IMR-90 (cell line): Measurements from ENCODE around the gene HLA-A. TPM values are rescaled to one million over a fixed set of nuclear protein-coding genes. Genes with fewer than 3 reads are reported as not detected.
"Not testable (repeated sequence)": the region's sequence is repeated elsewhere in the genome, so short reads cannot be mapped to it uniquely, and the experiment has no call there.

Source experiments
- ATAC-seq: fragments of 200-7000 bp; cut with Tn5 transposase; 2 replicates; pipeline ENCODE4 v1.9.1; 2020; ENCODE audit warnings: low read depth, mild to moderate bottlenecking, moderate library complexity
- BruUV-seq: library from RNA; stranded (reverse); fragments of 400-500 nt; replicated peaks from 2 replicates; lab custom pipeline; 2021; lab: Mats Ljungman, UMichigan
- CTCF ChIA-PET: fragments of 300-600 bp; formaldehyde crosslinking; extraction: SDS; loops from one replicate; lab custom pipeline; 2021; ENCODE audit warnings: antibody characterized with exemption; lab: Yijun Ruan, JAX
- POLR2A ChIA-PET: fragments of 300-600 bp; sonication (Branson Sonifier 250); formaldehyde crosslinking; loops from one replicate; lab custom pipeline; 2022; ENCODE audit warnings: antibody characterized with exemption; ENCODE audit not compliant: unreplicated experiment; lab: Charles Lee
- DNase-seq: peaks from one replicate; pipeline ENCODE4 v3.0.0; 2013
- H2AFZ ChIP-seq: replicated peaks from 2 replicates; pipeline ENCODE3; 2013; ENCODE audit warnings: low read length, mild to moderate bottlenecking; ENCODE audit not compliant: poor library complexity
- H2AK5ac ChIP-seq: 2 replicates; pipeline ENCODE4 v1.6.1; 2013; ENCODE audit warnings: low read depth, low read length, inconsistent platforms
- H2AK9ac ChIP-seq: replicated peaks from 2 replicates; pipeline ENCODE3; 2013; ENCODE audit warnings: mild to moderate bottlenecking, low read depth, low read length, moderate library complexity; ENCODE audit not compliant: poor library complexity
- H2BK120ac ChIP-seq: 2 replicates; pipeline ENCODE4 v1.6.1; 2013; ENCODE audit warnings: low read depth, low read length, inconsistent platforms
- H2BK15ac ChIP-seq: 3 replicates; pipeline ENCODE4 v1.6.1; 2013; ENCODE audit warnings: low read depth, low read length, inconsistent platforms
- H2BK20ac ChIP-seq: 2 replicates; pipeline ENCODE4 v1.6.1; 2013; ENCODE audit warnings: low read depth, mild to moderate bottlenecking, inconsistent platforms, low read length, moderate library complexity
- H2BK5ac ChIP-seq: 2 replicates; pipeline ENCODE4 v1.6.1; 2013; ENCODE audit warnings: mild to moderate bottlenecking, low read depth, low read length, inconsistent platforms; ENCODE audit not compliant: poor library complexity, severe bottlenecking
- H3K14ac ChIP-seq: replicated peaks from 2 replicates; pipeline ENCODE4 v1.6.1; 2013; ENCODE audit warnings: low read depth, low read length, inconsistent platforms
- H3K18ac ChIP-seq: 2 replicates; pipeline ENCODE4 v1.6.1; 2013; ENCODE audit warnings: low read depth, low read length, control low read depth
- H3K23ac ChIP-seq: 2 replicates; pipeline ENCODE4 v1.6.1; 2013; ENCODE audit warnings: low read depth, low read length, inconsistent platforms
- H3K27ac ChIP-seq: 2 replicates; pipeline ENCODE4 v1.5.1; 2013; ENCODE audit warnings: mild to moderate bottlenecking, control low read depth, low read length; ENCODE audit not compliant: insufficient read depth
- H3K27me3 ChIP-seq: 2 replicates; pipeline ENCODE4 v1.6.1; 2013; ENCODE audit warnings: low read length; ENCODE audit not compliant: control insufficient read depth, insufficient read depth
- H3K36me3 ChIP-seq: 2 replicates; pipeline ENCODE4 v1.6.1; 2013; ENCODE audit warnings: low read length, mixed read lengths; ENCODE audit not compliant: control insufficient read depth, insufficient read depth
- H3K4ac ChIP-seq: 2 replicates; pipeline ENCODE4 v1.6.1; 2013; ENCODE audit warnings: low read depth, low read length, inconsistent platforms
- H3K4me1 ChIP-seq: 2 replicates; pipeline ENCODE4 v1.6.1; 2013; ENCODE audit warnings: low read length, mixed read lengths; ENCODE audit not compliant: control insufficient read depth, insufficient read depth
- H3K4me2 ChIP-seq: 2 replicates; pipeline ENCODE4 v1.6.1; 2013; ENCODE audit warnings: low read depth, mild to moderate bottlenecking, control low read depth, low read length, moderate library complexity
- H3K4me3 ChIP-seq: 2 replicates; pipeline ENCODE4 v1.5.1; 2013; ENCODE audit warnings: low read depth, mild to moderate bottlenecking, control low read depth, low read length, moderate library complexity; ENCODE audit not compliant: insufficient read depth
- H3K56ac ChIP-seq: 2 replicates; pipeline ENCODE4 v1.6.1; 2013; ENCODE audit warnings: low read length, inconsistent platforms; ENCODE audit not compliant: insufficient read depth; ENCODE audit errors: extremely low read depth
- H3K79me1 ChIP-seq, 2 experiments: 2 replicates each; pipeline ENCODE4 v1.6.1; 2013; ENCODE audit warnings: low read length in 2 of 2, inconsistent platforms in 1 of 2, low read depth in 1 of 2
- H3K9ac ChIP-seq: 2 replicates; pipeline ENCODE4 v1.6.1; 2013; ENCODE audit warnings: low read depth, low read length, control low read depth
- H3K9me1 ChIP-seq: 2 replicates; pipeline ENCODE4 v1.6.1; 2013; ENCODE audit warnings: low read length, inconsistent platforms; ENCODE audit not compliant: insufficient read depth
- H3K9me3 ChIP-seq: 2 replicates; pipeline ENCODE4 v1.6.1; 2013; ENCODE audit warnings: low read length; ENCODE audit not compliant: control insufficient read depth, insufficient read depth
- H4K20me1 ChIP-seq: 2 replicates; pipeline ENCODE4 v1.6.1; 2013; ENCODE audit warnings: low read length, inconsistent platforms; ENCODE audit not compliant: insufficient read depth
- H4K5ac ChIP-seq: 2 replicates; pipeline ENCODE4 v1.6.1; 2013; ENCODE audit warnings: mild to moderate bottlenecking, low read depth, low read length, control low read depth
- H4K8ac ChIP-seq, 2 experiments: 2 replicates each; pipeline ENCODE4 v1.6.1; 2013; ENCODE audit warnings: low read depth in 2 of 2, low read length in 2 of 2, control low read depth in 1 of 2, inconsistent platforms in 1 of 2
- H4K91ac ChIP-seq: 2 replicates; pipeline ENCODE4 v1.6.1; 2013; ENCODE audit warnings: low read depth, low read length, inconsistent platforms; ENCODE audit not compliant: insufficient read depth
- CTCF ChIP-seq: conservative IDR thresholded peaks from 2 replicates; pipeline ENCODE4 v1.5.1; 2012; ENCODE audit warnings: mild to moderate bottlenecking, low read depth, low read length, improper control_type of control experiment
- WGBS, 2 experiments: methylation state at CpG; one replicate each; pipeline versions ENCODE4 v1.1.5 to v1.1.7; 2013; ENCODE audit warnings: missing lambda C conversion rate in 2 of 2; ENCODE audit not compliant: insufficient read length in 1 of 2; ENCODE audit errors: extremely low coverage in 2 of 2; 5-methylcytosine and 5-hydroxymethylcytosine counted together
- dilution Hi-C: fragments of 300-500 bp; cut with HindIII; formaldehyde crosslinking; loops from one replicate; pipeline ENCODE4 v1.14.3; 2018; ENCODE audit warnings: low sequenced_read_pairs; ENCODE audit not compliant: unreplicated experiment
- in situ Hi-C: fragments of 300-500 bp; cut with MboI; formaldehyde crosslinking; loops from 3 replicates; pipeline ENCODE4 v1.14.3; 2019; ENCODE audit warnings: low sequenced_read_pairs, inconsistent platforms, mixed read lengths
- intact Hi-C: fragments of 100-400 bp; cut with micrococcal nuclease; formaldehyde crosslinking; loops from 2 replicates; pipeline ENCODE4 v1.10.0; 2022
- polyA plus RNA-seq, 3 experiments: library from polyadenylated mRNA; depleted of rRNA; stranded (reverse); fragments of >200 nt; gene quantifications; 2 replicates each; pipeline ENCODE4 v1.2.3, GENCODE V29; 2012; ENCODE audit warnings: low replicate concordance in 1 of 3
- total RNA-seq: library from RNA; depleted of rRNA; stranded (reverse); fragments of >200 nt; gene quantifications from 2 replicates; pipeline ENCODE4 v1.2.3, GENCODE V29; 2012

Gene HLA-A
- total and polyA plus RNA-seq, 2 of the 4 experiments (the other 2 are of a cell fraction): 94.5 to 218 TPM

- no peak for TF ChIP-seq CTCF
Observed at GRCh38 chr6:29977425-29977727, 35.0 kb downstream of the HLA-A start (continued).

DNA sequence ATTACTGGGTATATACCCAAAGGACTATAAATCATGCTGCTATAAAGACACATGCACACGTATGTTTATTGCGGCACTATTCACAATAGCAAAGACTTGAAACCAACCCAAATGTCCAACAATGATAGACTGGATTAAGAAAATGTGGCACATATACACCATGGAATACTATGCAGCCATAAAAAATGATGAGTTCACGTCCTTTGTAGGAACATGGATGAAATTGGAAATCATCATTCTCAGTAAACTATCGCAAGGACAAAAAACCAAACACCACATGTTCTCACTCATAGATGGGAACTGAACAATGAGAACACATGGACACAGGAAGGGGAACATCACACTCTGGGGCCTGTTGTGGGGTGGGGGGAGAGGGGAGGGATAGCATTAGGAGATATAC is 37.7 kb downstream of the HLA-A start:
- H3K4me1 ChIP-seq, H3K23ac ChIP-seq, H4K20me1 ChIP-seq, H3K9me3 ChIP-seq, H3K56ac ChIP-seq, H2BK15ac ChIP-seq, H4K5ac ChIP-seq, H3K9ac ChIP-seq, H2AFZ ChIP-seq, DNase-seq, BruUV-seq, H3K9me1 ChIP-seq, H2AK9ac ChIP-seq, H2AK5ac ChIP-seq, H3K4ac ChIP-seq, H3K4me3 ChIP-seq, CTCF ChIA-PET, POLR2A ChIA-PET, H3K14ac ChIP-seq, H3K4me2 ChIP-seq, H2BK120ac ChIP-seq, H3K79me1 ChIP-seq, H4K8ac ChIP-seq, ATAC-seq, intact Hi-C loops, H3K27ac ChIP-seq, in situ Hi-C loops, H2BK5ac ChIP-seq, H3K36me3 ChIP-seq, H4K91ac ChIP-seq, H2BK20ac ChIP-seq, H3K18ac ChIP-seq, dilution Hi-C loops: not testable (repeated sequence)
- no CpG with 5 or more reads among the region's 4 CpGs for WGBS, 2 experiments
- peaks cover 21% of the 10 kb centered on the region for H3K27me3 ChIP-seq
